Suprapubic skin (tissue), 4 donors: Measurements from ENCODE around the gene C1orf141.

Experiments
- CTCF ChIP-seq, 2 donors: fragments of 200-600 bp in 1 of 2; fragments of 450-650 bp in 1 of 2; sonication (generic) in 1 of 2; IDR thresholded peaks; one replicate each; pipeline ENCODE4 v1.5.1; 2016 to 2019; ENCODE audit warnings: antibody characterized with exemption in 2 of 2, mild to moderate bottlenecking in 1 of 2, moderate library complexity in 1 of 2
- EP300 ChIP-seq: sonication (generic); formaldehyde crosslinking; IDR thresholded peaks from one replicate; pipeline ENCODE4 v1.6.1; 2017; ENCODE audit warnings: antibody characterized with exemption
- POLR2A ChIP-seq, 2 donors: fragments of 450-650 bp; IDR thresholded peaks; one replicate each; pipeline ENCODE4 v1.6.1; 2017; ENCODE audit warnings: antibody characterized with exemption in 2 of 2, mild to moderate bottlenecking in 2 of 2, moderate library complexity in 2 of 2
- POLR2AphosphoS5 ChIP-seq, 3 donors: sonication (generic); formaldehyde crosslinking; IDR thresholded peaks; one replicate each; pipeline ENCODE4 v1.6.1; 2017; ENCODE audit warnings: antibody characterized with exemption in 3 of 3

GRCh38 chr1:67138813-67139499 is 4.2 kb upstream of the C1orf141 start:
- no peak for TF ChIP-seq CTCF (IDR thresholded peaks at IDR 0.05)
- no peak for TF ChIP-seq EP300
- no peak for TF ChIP-seq POLR2A (IDR thresholded peaks at IDR 0.05)
- no peak for TF ChIP-seq POLR2AphosphoS5 (IDR thresholded peaks at IDR 0.05)
